MM.1S (cell line): ENCODE results near the gene ALDH16A1.

Experiments used
- EZH2 ChIP-seq: fragments of 300-600 bp; sonication (generic); optimal IDR thresholded peaks from 2 replicates; pipeline ENCODE3; 2017; ENCODE audit warnings: low read depth, mild to moderate bottlenecking, antibody characterized with exemption, low read length, mixed read lengths
- TF ChIP-seq, protein P1 (sequence below): fragments of 300-600 bp; sonication (generic); IDR thresholded peaks from 2 replicates; pipeline ENCODE4 v1.5.1; 2016; ENCODE audit warnings: antibody characterized with exemption, low read length, mixed read lengths

- no peak for TF ChIP-seq EZH2
- TF ChIP-seq, protein P1, sequence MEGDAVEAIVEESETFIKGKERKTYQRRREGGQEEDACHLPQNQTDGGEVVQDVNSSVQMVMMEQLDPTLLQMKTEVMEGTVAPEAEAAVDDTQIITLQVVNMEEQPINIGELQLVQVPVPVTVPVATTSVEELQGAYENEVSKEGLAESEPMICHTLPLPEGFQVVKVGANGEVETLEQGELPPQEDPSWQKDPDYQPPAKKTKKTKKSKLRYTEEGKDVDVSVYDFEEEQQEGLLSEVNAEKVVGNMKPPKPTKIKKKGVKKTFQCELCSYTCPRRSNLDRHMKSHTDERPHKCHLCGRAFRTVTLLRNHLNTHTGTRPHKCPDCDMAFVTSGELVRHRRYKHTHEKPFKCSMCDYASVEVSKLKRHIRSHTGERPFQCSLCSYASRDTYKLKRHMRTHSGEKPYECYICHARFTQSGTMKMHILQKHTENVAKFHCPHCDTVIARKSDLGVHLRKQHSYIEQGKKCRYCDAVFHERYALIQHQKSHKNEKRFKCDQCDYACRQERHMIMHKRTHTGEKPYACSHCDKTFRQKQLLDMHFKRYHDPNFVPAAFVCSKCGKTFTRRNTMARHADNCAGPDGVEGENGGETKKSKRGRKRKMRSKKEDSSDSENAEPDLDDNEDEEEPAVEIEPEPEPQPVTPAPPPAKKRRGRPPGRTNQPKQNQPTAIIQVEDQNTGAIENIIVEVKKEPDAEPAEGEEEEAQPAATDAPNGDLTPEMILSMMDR = no peak
Measured at GRCh38 chr19:49488046-49488862, 35.2 kb downstream of the ALDH16A1 start.
